Upper lobe of left lung (tissue), 4 donors: ENCODE measurements around the gene SPATS1.
A peak's percentile ranks its signal among the peaks of the same experiment; 100 is the strongest.

Experiments
- CTCF ChIP-seq, 6 experiments: fragments of 450-650 bp in 4 of 6; fragments of 200-600 bp in 2 of 6; sonication (generic) in 2 of 6; IDR thresholded peaks; one replicate each; pipeline ENCODE4 v1.5.1; 2016 to 2019; ENCODE audit warnings: antibody characterized with exemption in 6 of 6
- POLR2A ChIP-seq, 4 donors: fragments of 450-650 bp; IDR thresholded peaks; one replicate each; pipeline ENCODE4 v1.5.1; 2016 to 2017; ENCODE audit warnings: antibody characterized with exemption in 4 of 4, mild to moderate bottlenecking in 2 of 4

GRCh38 chr6:44387346-44388134, 45.1 kb downstream of the SPATS1 start, which contains the start of gene CDC5L:
- TF ChIP-seq CTCF (IDR thresholded peaks at IDR 0.05) (peak in 2 of 6 experiments; percentile 15 to 20), POLR2A (IDR thresholded peaks at IDR 0.05) (peak in 3 of 4 donors; percentile 73 to 93 (median 85))
